NCI-H345 treated with DMSO at 0.1 percent for 48 hours (cell line): ENCODE measurements around the gene STT3B.

ENCODE experiments used
- DNase-seq: peaks from one replicate; lab custom pipeline; 2025; ENCODE audit not compliant: unreplicated experiment; lab: John Stamatoyannopoulos, UW

STT3B gene

GRCh38 chr3:31639828-31640227 lies 107.1 kb downstream of the STT3B start:
- DNase-seq = no peak

GRCh38 chr3:31645256-31645655 lies 112.5 kb downstream of the STT3B start:
- no peak for DNase-seq

DNA sequence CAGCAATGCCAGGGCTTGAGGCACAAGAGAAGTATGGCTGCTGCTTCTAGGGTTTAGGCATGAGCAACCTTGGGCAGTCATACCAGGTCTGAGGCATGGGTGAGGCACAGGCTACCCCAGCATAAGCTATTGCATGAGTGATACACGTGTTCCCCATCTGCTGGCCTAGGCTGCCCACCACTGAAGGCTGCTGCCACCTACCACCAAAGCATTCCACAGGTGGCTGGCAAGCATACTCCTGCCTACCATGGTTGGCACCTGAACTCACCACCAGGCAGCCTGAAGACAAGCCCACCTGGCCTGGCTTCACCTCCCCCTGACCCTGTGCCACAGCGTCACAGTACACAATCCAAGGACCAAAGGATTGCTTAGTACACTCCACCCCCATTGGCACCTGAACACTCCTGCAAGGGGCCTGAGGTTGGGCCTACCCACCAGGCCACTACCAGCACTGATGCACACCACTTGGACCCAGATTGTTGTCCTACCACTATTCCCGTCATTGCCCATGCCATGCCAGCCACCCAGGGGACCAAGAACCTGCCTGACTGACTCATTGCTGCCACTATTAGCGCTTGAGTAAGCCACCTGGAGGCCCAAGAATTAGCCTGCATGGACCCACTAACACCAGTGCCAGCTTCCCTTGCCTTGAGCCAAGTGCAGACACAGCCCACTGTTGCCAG lies 115.7 kb downstream of the STT3B start:
- DNase-seq = no peak

GRCh38 chr3:31652296-31652695 lies 119.6 kb downstream of the STT3B start:
- no peak for DNase-seq

- no peak for DNase-seq
Measured at GRCh38 chr3:31653464-31653863, 120.7 kb downstream of the STT3B start.

DNA sequence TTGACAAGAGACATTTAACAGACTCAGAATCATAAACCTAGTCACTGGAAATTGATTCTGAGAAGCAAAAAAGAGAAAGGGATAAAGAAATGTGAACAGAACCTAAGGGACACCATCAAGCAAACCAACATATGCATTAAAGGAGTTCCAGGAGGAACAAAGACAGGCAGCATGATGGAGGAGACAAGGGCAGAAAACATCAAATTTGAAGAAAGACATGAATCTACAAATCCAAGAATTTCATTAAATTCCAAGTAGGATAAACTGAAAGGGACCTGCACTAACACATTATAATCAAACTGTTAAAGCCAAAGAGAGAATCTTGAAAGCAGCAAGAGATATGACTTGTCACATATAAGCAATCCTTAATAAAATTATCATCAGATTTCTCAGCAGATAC lies 122.3 kb downstream of the STT3B start:
- DNase-seq = no peak

- DNase-seq = no peak
Measured at GRCh38 chr3:31659246-31659645, 126.5 kb downstream of the STT3B start.

- no peak for DNase-seq
Measured at GRCh38 chr3:31661286-31661685, 128.6 kb downstream of the STT3B start.

DNA sequence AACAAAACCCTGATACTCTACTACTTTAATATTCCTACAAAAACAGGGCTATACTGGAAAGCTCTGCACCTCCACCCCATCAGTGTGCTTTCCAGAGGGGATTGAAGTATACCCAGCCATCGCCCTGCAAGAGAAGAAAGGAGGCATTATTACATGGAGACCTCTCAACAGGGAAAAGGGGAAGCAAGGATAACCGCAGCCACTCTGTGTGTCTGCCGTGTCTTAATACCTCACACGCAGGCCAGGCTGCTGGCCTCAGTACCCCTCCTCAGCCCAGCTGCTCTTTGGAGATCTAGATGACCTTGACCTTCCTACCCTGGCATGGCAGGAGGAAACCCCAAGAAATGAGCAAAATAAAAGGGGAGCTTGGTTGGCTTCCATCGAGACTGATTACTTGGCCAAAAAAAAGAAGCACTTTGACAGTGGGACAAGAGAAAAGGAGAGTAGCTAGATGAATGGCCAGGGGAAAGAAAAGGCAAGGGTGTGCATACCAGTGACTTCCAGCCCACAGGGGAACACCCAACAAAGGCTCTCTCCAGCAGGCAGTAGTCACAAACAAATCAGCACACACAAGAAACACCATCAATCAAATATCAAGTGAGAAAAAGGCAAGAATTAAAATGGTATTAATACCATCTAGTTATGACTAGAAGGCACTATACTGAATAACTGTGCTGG lies 129.4 kb downstream of the STT3B start:
- no peak for DNase-seq

GRCh38 chr3:31664031-31664430 lies 131.3 kb downstream of the STT3B start:
- no peak for DNase-seq

GRCh38 chr3:31667582-31667981 lies 134.9 kb downstream of the STT3B start:
- DNase-seq = no peak

DNA sequence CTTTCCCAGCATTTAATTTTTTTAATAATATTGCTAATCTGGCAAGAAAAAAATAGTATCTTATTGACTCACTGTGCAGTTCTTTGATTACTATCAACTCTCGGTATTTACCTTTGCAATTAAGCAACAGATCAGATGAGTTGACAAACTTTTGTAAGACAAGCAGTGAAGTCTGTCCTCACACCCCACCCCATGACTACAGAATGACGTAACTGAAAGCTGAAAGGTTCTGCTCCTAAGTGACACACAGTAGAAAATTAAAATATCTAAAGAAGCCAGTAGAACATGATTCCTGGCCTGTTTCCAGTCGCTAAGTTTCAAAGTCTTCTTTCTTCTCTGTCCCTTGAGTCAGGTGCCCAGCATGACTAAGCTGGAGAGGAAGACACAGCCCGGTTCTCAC lies 135.5 kb downstream of the STT3B start:
- DNase-seq = no peak

DNA sequence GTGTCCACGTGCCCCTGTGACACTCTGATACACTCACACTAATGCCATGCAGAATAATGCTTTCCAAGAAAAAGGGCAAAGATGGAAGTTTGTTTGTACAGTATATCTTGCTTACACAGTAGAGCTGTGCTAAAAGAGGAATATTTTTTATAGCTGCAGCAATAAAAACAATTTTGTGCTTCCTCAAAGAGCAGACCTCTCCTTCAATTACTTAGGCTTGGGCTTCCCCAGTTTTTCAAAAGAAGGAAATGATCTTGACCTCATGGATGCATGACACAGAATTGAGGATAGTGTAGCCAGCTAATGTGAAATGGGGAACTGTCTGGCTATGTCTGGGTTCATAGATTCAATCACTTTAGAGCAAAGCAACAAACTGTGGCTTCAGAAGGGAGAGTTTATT lies 137.4 kb downstream of the STT3B start:
- DNase-seq = no peak

GRCh38 chr3:31670722-31671121 lies 138.0 kb downstream of the STT3B start:
- DNase-seq = no peak

GRCh38 chr3:31671451-31671850 lies 138.7 kb downstream of the STT3B start:
- no peak for DNase-seq

DNA sequence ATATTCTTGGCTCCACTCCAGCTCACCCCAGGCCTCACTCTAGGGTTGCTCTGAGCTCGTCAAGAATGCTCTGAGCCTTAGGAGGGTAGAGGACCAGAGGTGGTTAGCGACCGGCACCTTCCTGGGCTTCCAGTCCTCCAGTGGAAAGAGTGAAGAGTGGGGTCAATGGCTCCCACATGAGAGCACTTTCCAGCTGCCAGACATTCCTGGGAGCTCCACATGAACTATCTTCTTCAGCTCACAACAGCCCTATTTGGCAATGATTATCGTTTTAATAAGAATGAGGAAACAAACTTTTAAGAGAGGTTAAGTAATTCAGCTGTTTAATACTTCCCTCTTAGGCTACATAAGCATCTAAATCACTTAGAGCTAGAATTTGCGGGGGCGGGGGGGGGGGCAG lies 139.3 kb downstream of the STT3B start:
- no peak for DNase-seq

DNA sequence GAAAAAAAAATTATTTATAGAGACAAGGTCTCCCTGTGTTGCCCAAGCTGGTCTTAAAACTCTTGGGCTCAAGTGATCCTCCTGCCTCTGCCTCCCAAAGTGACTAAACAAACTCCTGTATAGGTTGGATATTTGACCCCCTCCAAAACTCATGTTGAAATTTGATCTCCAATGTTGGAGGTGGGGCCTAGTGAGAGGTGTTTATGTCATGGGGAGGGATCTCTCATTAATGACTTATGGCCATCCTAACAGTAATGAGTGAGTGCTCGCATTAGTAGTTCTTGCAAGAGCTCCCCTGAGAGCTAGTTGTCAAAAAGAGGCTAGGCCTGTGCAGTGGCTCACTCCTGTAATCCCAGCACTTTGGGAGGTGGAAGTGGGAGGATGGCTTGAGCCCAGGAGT lies 141.2 kb downstream of the STT3B start:
- DNase-seq = no peak

- no peak for DNase-seq
Measured at GRCh38 chr3:31676556-31676955, 143.8 kb downstream of the STT3B start.

DNA sequence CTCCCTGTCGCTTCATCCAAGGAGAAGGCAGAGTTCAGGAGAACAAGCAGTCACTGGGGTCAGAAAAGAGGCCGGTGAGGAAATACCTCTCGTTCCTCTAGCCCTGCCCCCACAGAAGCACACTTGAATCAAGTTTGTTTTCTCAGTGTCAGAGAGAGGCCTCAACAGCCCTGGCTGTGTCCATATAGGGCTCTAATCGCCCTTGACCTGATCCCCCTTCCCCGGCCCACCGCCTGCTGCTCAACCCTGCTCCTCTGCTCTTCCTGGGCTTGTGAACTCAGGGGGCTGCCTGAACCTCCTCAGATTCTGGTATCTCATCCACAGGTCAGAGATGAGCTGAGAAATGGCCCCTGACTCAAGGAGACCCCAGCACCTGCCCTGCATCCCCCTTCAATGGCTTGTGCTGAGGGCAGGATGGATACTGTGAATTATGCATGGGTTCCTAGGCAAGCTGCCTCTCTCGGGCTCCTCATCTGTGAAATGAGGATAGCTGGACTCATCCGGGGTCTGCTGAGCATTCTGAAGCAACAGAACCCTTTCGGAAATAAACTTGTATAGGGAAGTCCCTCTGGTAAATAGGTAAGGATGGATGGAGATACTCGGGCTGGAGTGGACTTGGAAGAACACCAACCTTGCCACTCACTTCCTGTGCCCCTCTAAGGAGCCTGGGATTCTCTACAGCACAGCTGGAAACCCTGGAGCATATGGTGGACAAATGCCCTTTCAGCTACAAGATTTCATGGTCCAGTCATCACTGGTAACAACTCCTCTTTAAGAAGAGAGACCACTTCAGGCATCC lies 147.5 kb downstream of the STT3B start:
- no peak for DNase-seq
